PC-9 (cell line): ENCODE data around the gene CCDC78. TPM values are rescaled to one million over a fixed set of nuclear protein-coding genes. Genes with fewer than 3 reads are reported as not detected.

Experiments
- BruUV-seq: library from RNA; stranded (reverse); fragments of 400-500 nt; replicated peaks from 2 replicates; lab custom pipeline; 2021; lab: Mats Ljungman, UMichigan
- CTCF ChIA-PET: fragments of 300-600 bp; sonication (Branson Sonifier 250); formaldehyde crosslinking; loops from one replicate; lab custom pipeline; 2022; ENCODE audit warnings: antibody characterized with exemption; lab: Charles Lee
- POLR2A ChIA-PET: fragments of 300-600 bp; sonication (Branson Sonifier 250); formaldehyde crosslinking; loops from one replicate; lab custom pipeline; 2022; ENCODE audit warnings: antibody characterized with exemption; ENCODE audit not compliant: unreplicated experiment; lab: Charles Lee
- DNase-seq, 2 experiments: peaks; one replicate each; pipeline versions ENCODE4 v3.0.0 to v3.0.0-alpha.2; 2015 to 2022; ENCODE audit warnings: mixed read lengths in 1 of 2
- H2AFZ ChIP-seq: fragments of 200-600 bp; sonication (generic); 2 replicates; pipeline ENCODE4 v1.8.1; 2017; ENCODE audit warnings: antibody characterized with exemption
- H3F3A ChIP-seq: fragments of 200-600 bp; sonication (generic); 2 replicates; pipeline ENCODE4 v1.8.1; 2017; ENCODE audit warnings: antibody characterized with exemption, mild to moderate bottlenecking, low read depth; ENCODE audit not compliant: insufficient read depth
- H3K27ac ChIP-seq: fragments of 200-600 bp; sonication (generic); 2 replicates; pipeline ENCODE4 v1.6.1; 2016; ENCODE audit warnings: mixed run types
- H3K27me3 ChIP-seq: fragments of 200-600 bp; sonication (generic); 2 replicates; pipeline ENCODE4 v1.6.1; 2016; ENCODE audit warnings: low read depth, mixed run types; ENCODE audit not compliant: insufficient read depth
- H3K36me3 ChIP-seq: fragments of 200-600 bp; sonication (generic); 2 replicates; pipeline ENCODE4 v1.6.1; 2016; ENCODE audit warnings: low read depth, mixed run types
- H3K4me1 ChIP-seq: fragments of 200-600 bp; sonication (generic); replicated peaks from 2 replicates; pipeline ENCODE4 v1.6.1; 2016; ENCODE audit warnings: mixed run types; ENCODE audit not compliant: insufficient read depth
- H3K4me2 ChIP-seq: fragments of 200-600 bp; sonication (generic); 2 replicates; pipeline ENCODE4 v1.6.1; 2017; ENCODE audit warnings: mixed run types
- H3K4me3 ChIP-seq: fragments of 200-600 bp; sonication (generic); 2 replicates; pipeline ENCODE4 v1.6.1; 2016; ENCODE audit warnings: mixed run types
- H3K79me2 ChIP-seq: fragments of 200-600 bp; sonication (generic); 2 replicates; pipeline ENCODE4 v1.6.1; 2017; ENCODE audit warnings: low read depth, mixed run types
- H3K9me2 ChIP-seq: fragments of 200-600 bp; sonication (generic); 2 replicates; pipeline ENCODE4 v1.8.1; 2017; ENCODE audit warnings: mild to moderate bottlenecking; ENCODE audit not compliant: insufficient read depth
- H3K9me3 ChIP-seq: fragments of 200-600 bp; sonication (generic); 2 replicates; pipeline ENCODE4 v1.8.1; 2016; ENCODE audit warnings: low read depth; ENCODE audit not compliant: insufficient read depth
- H4K20me1 ChIP-seq: fragments of 200-600 bp; sonication (generic); 2 replicates; pipeline ENCODE4 v1.8.1; 2017; ENCODE audit not compliant: insufficient read depth
- CTCF ChIP-seq: fragments of 200-600 bp; sonication (generic); conservative IDR thresholded peaks from 2 replicates; pipeline ENCODE4 v1.6.1; 2017; ENCODE audit warnings: mixed run types, antibody characterized with exemption, mild to moderate bottlenecking, moderate library complexity
- EZH2 ChIP-seq: fragments of 200-600 bp; sonication (generic); IDR thresholded peaks from 2 replicates; pipeline ENCODE4 v1.8.0; 2017; ENCODE audit warnings: antibody characterized with exemption, low read depth
- intact Hi-C: fragments of 100-400 bp; cut with micrococcal nuclease; formaldehyde crosslinking; loops from one replicate; pipeline ENCODE4 v1.10.0; 2022; ENCODE audit not compliant: unreplicated experiment
- total RNA-seq: library from RNA; stranded (reverse); gene quantifications from 2 replicates; pipeline ENCODE4 v1.2.3, GENCODE V29; 2021

Gene CCDC78
- total RNA-seq, 1 experiment from 2014 or later: 4.2 TPM

- Histone ChIP-seq H3K36me3 (no peaks in the 10 kb centered on the region), H3K9me3 (no peaks in the 10 kb centered on the region), H3K79me2 (peaks cover 8% of the 10 kb centered on the region), H4K20me1 (peaks cover 12% of the 10 kb centered on the region; the same call in 1 of the 2 replicates), H3K9me2 (no peaks in the 10 kb centered on the region), H3F3A (peaks cover 48% of the 10 kb centered on the region; the same call in 1 of the 2 replicates), H3K4me3 (no peak overlapping the region), H3K4me2 (no peak overlapping the region), H2AFZ (no peak overlapping the region), H3K4me1 (peaks cover 45% of the 10 kb centered on the region), H3K27me3 (no peaks in the 10 kb centered on the region), H3K27ac (no peak overlapping the region)
- no peak for TF ChIP-seq EZH2
- TF ChIP-seq CTCF: no peak
- no peak for DNase-seq
- ChIA-PET POLR2A (no interaction called here), CTCF (interaction anchor here (0.7 kb wide), 1 partner anchor 625 kb away, joined by 4 read pairs; no protein-coding TSS in a partner anchor)
- BruUV-seq: no TSS peak
- intact Hi-C loops: no loop called here
Measured at GRCh38 chr16:717450-718245, 8.6 kb downstream of the CCDC78 start.

- H3K4me3 ChIP-seq: peak overlapping the region; percentile 81; the same call in 1 of the 2 replicates
- H3K27me3 ChIP-seq: no peaks in the 10 kb centered on the region
Measured at GRCh38 chr16:716768-717325, 9.4 kb downstream of the CCDC78 start.

More at GRCh38 chr16:716768-717325, 9.4 kb downstream of the CCDC78 start:
- no peak for DNase-seq
- H2AFZ ChIP-seq: no peak overlapping the region
- intact Hi-C loops: no loop called here
- no peaks in the 10 kb centered on the region for H3K9me3 ChIP-seq
- H3K4me2 ChIP-seq: peak overlapping the region; percentile 85
- peaks cover 6% of the 10 kb centered on the region for H3K79me2 ChIP-seq
- H3K9me2 ChIP-seq: no peaks in the 10 kb centered on the region
- no peak overlapping the region for H3K27ac ChIP-seq
- peaks cover 51% of the 10 kb centered on the region for H3F3A ChIP-seq
- peaks cover 12% of the 10 kb centered on the region; the same call in 1 of the 2 replicates for H4K20me1 ChIP-seq
- POLR2A ChIA-PET: interaction anchor here (1.5 kb wide), 1 partner anchor 11 kb away, joined by 26 read pairs; no protein-coding TSS in a partner anchor
- no peak for TF ChIP-seq EZH2
- TF ChIP-seq CTCF: no peak
- no TSS peak for BruUV-seq
- peaks cover 50% of the 10 kb centered on the region for H3K4me1 ChIP-seq
- CTCF ChIA-PET: no interaction called here
- no peaks in the 10 kb centered on the region for H3K36me3 ChIP-seq
